Measurements from ENCODE around the gene MCCD1.

DNA sequence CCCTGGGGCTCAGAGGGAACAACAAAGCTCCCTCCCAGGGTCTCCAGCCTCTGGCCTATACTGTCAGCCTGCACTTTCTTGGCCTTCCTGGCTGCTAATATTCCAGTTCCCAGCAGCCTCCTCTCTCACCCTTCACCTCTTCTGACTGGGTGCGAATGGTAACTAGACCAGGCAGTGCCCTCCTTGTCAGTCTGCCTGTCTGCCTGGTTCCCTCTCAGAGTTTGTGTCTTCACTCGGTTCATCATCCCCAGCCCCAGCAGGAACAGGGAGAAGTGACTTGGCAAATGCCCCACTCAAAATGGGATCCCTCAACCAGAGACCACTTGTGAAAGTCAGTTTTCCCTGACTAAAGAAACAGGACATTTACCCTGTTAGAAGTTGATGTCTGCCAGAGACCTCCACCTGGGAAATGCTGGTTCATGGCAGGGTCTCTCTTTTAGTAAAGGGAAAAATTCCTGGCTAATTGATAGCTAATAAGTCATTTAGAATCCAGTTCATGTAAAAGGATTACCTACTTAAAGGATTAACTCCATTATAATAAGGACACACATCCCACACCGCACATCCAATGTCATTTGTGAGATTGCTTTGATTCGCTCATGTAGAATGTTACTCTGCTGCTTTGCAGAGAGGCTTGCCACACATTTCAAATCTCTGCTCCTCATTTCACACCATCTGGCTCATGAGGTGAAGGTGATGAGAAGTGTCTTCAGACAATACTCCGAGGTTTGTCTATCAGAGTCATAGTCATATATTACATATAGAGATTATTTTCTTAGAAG is 49.4 kb upstream of the MCCD1 start:
- TF ChIP-seq POLR2A (IDR thresholded peaks at IDR 0.05) = no peak
- TF ChIP-seq, protein P1, sequence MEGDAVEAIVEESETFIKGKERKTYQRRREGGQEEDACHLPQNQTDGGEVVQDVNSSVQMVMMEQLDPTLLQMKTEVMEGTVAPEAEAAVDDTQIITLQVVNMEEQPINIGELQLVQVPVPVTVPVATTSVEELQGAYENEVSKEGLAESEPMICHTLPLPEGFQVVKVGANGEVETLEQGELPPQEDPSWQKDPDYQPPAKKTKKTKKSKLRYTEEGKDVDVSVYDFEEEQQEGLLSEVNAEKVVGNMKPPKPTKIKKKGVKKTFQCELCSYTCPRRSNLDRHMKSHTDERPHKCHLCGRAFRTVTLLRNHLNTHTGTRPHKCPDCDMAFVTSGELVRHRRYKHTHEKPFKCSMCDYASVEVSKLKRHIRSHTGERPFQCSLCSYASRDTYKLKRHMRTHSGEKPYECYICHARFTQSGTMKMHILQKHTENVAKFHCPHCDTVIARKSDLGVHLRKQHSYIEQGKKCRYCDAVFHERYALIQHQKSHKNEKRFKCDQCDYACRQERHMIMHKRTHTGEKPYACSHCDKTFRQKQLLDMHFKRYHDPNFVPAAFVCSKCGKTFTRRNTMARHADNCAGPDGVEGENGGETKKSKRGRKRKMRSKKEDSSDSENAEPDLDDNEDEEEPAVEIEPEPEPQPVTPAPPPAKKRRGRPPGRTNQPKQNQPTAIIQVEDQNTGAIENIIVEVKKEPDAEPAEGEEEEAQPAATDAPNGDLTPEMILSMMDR (IDR thresholded peaks at IDR 0.05) = no peak
